Keratinocyte (primary cell): Measurements from ENCODE around the gene BCO1. TPM values are rescaled to one million over a fixed set of nuclear protein-coding genes. Genes with fewer than 3 reads are reported as not detected.

Source experiments
- DNase-seq: peaks from one replicate; pipeline ENCODE4 v3.0.0-alpha.2; 2011; ENCODE audit warnings: low read depth, missing footprints, low spot score
- FAIRE-seq: peaks from 2 replicates; lab custom pipeline; 2011; peaks lifted over from hg19 to GRCh38; lab: Jason Lieb, UNC
- H2AFZ ChIP-seq: 2 replicates; pipeline ENCODE4 v1.6.0; 2012; ENCODE audit warnings: low read length, control low read depth, inconsistent platforms; ENCODE audit not compliant: control insufficient read depth
- H3K27ac ChIP-seq: 2 replicates; pipeline ENCODE4 v1.5.1; 2011; ENCODE audit warnings: low read length; ENCODE audit not compliant: control insufficient read depth, insufficient read depth
- H3K27me3 ChIP-seq: 3 replicates; pipeline ENCODE4 v1.6.0; 2011; ENCODE audit warnings: low read length; ENCODE audit not compliant: control insufficient read depth, insufficient read depth; ENCODE audit errors: extremely low read depth
- H3K36me3 ChIP-seq, 2 experiments: 2 replicates in 1 of 2; 3 replicates in 1 of 2; pipeline ENCODE4 v1.5.1; 2011; ENCODE audit warnings: low read length in 2 of 2, mild to moderate bottlenecking in 1 of 2; ENCODE audit not compliant: control insufficient read depth in 2 of 2, insufficient read depth in 2 of 2; ENCODE audit errors: extremely low read depth in 1 of 2
- H3K4me1 ChIP-seq: 3 replicates; pipeline ENCODE4 v1.5.1; 2011; ENCODE audit warnings: low read length; ENCODE audit not compliant: control insufficient read depth, insufficient read depth; ENCODE audit errors: extremely low read depth
- H3K4me2 ChIP-seq: 3 replicates; pipeline ENCODE4 v1.6.0; 2011; ENCODE audit warnings: low read depth, low read length; ENCODE audit not compliant: control insufficient read depth, insufficient read depth; ENCODE audit errors: extremely low read depth
- H3K4me3 ChIP-seq, 3 experiments: fragments of 200-600 bp in 1 of 3; sonication (generic) in 1 of 3; 2 replicates in 2 of 3; 3 replicates in 1 of 3; pipeline ENCODE4 v1.5.1; 2011 to 2016; ENCODE audit warnings: low read length in 3 of 3, mild to moderate bottlenecking in 3 of 3, control low read depth in 2 of 3, inconsistent platforms in 1 of 3, low read depth in 1 of 3, mixed read lengths in 1 of 3, mixed run types in 1 of 3, moderate library complexity in 1 of 3; ENCODE audit not compliant: control insufficient read depth in 2 of 3, insufficient read depth in 2 of 3; ENCODE audit errors: extremely low read depth in 1 of 3
- H3K79me2 ChIP-seq: 2 replicates; pipeline ENCODE4 v1.6.0; 2012; ENCODE audit warnings: low read length; ENCODE audit not compliant: control insufficient read depth, insufficient read depth
- H3K9ac ChIP-seq: 3 replicates; pipeline ENCODE4 v1.6.0; 2011; ENCODE audit warnings: low read length; ENCODE audit not compliant: control insufficient read depth, insufficient read depth; ENCODE audit errors: extremely low read depth
- H3K9me1 ChIP-seq: 3 replicates; pipeline ENCODE4 v1.6.0; 2011; ENCODE audit warnings: low read length; ENCODE audit not compliant: control insufficient read depth, insufficient read depth; ENCODE audit errors: extremely low read depth
- H3K9me3 ChIP-seq: 2 replicates; pipeline ENCODE4 v1.5.1; 2012; ENCODE audit warnings: low read depth, low read length; ENCODE audit not compliant: control insufficient read depth
- H4K20me1 ChIP-seq: 3 replicates; pipeline ENCODE4 v1.6.0; 2011; ENCODE audit warnings: low read length; ENCODE audit not compliant: control insufficient read depth, insufficient read depth; ENCODE audit errors: extremely low read depth
- EZH2 ChIP-seq: IDR thresholded peaks from one replicate; pipeline ENCODE4 v1.6.1; 2012; ENCODE audit warnings: inconsistent platforms, mild to moderate bottlenecking, low read length, moderate library complexity
- dilution Hi-C: fragments of 300-500 bp; cut with MboI; formaldehyde crosslinking; loops from one replicate; pipeline ENCODE4 v1.7.0; 2020; ENCODE audit warnings: low sequenced_read_pairs; ENCODE audit not compliant: extremely low pct_ligation_motif_present
- polyA plus RNA-seq, 5 experiments: library from polyadenylated mRNA; depleted of rRNA in 3 of 5; stranded (reverse) in 3 of 5; stranded (forward) in 1 of 5; unstranded in 1 of 5; fragments of >200 nt; gene quantifications; 1 replicate in 1 of 5; 2 replicates in 3 of 5; 3 replicates in 1 of 5; pipeline versions ENCODE4 v1.2.1 to v1.2.3, GENCODE V29; 2011 to 2012; ENCODE audit warnings: missing spikeins in 2 of 5, low read depth in 1 of 5, low replicate concordance in 1 of 5
- TF ChIP-seq, protein P1 (sequence below), 3 experiments: IDR thresholded peaks in 1 of 3; conservative IDR thresholded peaks in 1 of 3; optimal IDR thresholded peaks in 1 of 3; 2 replicates in 2 of 3; 3 replicates in 1 of 3; pipeline versions ENCODE3 to v1.5.1; 2011; ENCODE audit warnings: low read length in 3 of 3, mild to moderate bottlenecking in 3 of 3, moderate library complexity in 2 of 3, control low read depth in 1 of 3, inconsistent platforms in 1 of 3; ENCODE audit not compliant: insufficient read depth in 2 of 3; ENCODE audit errors: extremely low read depth in 1 of 3

The BCO1 gene
- polyA plus RNA-seq, 1 donor (not counting 4 experiments of a cell fraction or from before 2014, with no cell fraction given), result 0.07 TPM

DNA sequence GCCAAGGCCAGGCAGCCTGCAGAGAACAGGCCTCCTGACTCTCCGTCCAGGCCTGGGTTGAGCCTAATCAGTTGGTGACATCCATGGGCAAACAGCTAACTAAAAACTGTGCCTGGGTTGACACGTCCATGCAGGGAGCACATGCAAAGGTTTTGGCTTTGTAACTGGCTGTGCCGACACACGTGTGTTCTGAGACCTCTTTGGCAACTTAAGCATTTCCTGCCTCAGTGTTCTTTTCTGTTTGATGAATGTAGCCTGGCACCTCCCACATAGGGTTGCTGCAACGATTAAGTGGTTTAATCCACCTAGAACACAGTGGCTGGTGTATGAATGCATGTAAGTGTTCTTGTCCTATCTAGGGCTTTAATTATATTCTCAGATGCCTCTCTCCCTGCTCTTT lies 3.2 kb downstream of the BCO1 start:
- DNase-seq, result no peak
- Histone ChIP-seq H3K27ac (no peak overlapping the region), H3K27me3 (no peaks in the 10 kb centered on the region), H3K9me3 (no peaks in the 10 kb centered on the region), H3K79me2 (no peaks in the 10 kb centered on the region), H4K20me1 (no peaks in the 10 kb centered on the region), H3K9ac (no peak overlapping the region), H3K9me1 (no peaks in the 10 kb centered on the region), H3K4me3 (no peak overlapping the region), H2AFZ (no peak overlapping the region), H3K4me1 (peaks cover 26% of the 10 kb centered on the region), H3K36me3 (no peaks in the 10 kb centered on the region), H3K4me2 (no peak overlapping the region)
- dilution Hi-C loops, result no loop called here
- FAIRE-seq, result no peak
- no peak for TF ChIP-seq EZH2
- TF ChIP-seq, protein P1, sequence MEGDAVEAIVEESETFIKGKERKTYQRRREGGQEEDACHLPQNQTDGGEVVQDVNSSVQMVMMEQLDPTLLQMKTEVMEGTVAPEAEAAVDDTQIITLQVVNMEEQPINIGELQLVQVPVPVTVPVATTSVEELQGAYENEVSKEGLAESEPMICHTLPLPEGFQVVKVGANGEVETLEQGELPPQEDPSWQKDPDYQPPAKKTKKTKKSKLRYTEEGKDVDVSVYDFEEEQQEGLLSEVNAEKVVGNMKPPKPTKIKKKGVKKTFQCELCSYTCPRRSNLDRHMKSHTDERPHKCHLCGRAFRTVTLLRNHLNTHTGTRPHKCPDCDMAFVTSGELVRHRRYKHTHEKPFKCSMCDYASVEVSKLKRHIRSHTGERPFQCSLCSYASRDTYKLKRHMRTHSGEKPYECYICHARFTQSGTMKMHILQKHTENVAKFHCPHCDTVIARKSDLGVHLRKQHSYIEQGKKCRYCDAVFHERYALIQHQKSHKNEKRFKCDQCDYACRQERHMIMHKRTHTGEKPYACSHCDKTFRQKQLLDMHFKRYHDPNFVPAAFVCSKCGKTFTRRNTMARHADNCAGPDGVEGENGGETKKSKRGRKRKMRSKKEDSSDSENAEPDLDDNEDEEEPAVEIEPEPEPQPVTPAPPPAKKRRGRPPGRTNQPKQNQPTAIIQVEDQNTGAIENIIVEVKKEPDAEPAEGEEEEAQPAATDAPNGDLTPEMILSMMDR (optimal IDR thresholded peaks at IDR 0.05 in 1 of 3, IDR thresholded peaks at IDR 0.05 in 1 of 3, conservative IDR thresholded peaks at IDR 0.05 in 1 of 3; ENCODE audit: extremely low read depth in 1 of 3, insufficient read depth in 2 of 3, low read length in 3 of 3), result no peak

DNA sequence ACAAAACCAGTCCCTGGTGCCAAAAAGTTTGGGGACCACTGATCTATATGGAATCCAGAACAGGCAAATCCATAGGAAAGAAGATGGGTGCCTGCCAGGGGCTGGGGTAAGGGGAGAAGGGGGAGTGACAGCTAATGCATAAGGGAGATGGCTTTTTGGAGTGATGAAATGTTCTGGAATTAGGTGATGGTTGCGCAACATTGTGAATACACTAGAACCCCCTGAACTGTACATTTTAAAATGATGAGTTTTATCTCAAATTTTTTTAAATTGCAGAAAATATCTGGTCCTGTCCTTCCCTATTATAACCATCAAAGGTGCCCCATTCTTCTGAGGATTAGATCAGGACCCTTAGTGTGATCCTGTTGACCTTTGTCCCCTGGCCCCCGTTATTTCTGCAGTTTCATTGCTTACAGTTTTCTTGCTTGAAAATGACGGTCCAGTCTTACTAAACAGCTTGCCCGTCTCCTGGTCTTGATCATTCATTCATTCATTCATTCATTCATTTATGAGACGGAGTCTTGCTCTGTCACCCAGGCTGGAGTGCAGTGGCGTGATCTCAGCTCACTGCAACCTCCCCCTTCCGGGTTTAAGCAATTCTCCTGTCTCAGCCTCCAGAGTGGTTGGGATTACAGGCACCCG lies 4.6 kb downstream of the BCO1 start:
- peak overlapping the region; percentile 89 for H2AFZ ChIP-seq
- DNase-seq, result no peak
- H3K4me3 ChIP-seq, result no peak overlapping the region
- no peak overlapping the region for H3K27ac ChIP-seq
- H3K9me3 ChIP-seq, result no peaks in the 10 kb centered on the region
- no peaks in the 10 kb centered on the region for H3K9me1 ChIP-seq
- peaks cover 17% of the 10 kb centered on the region for H3K4me1 ChIP-seq
- no peaks in the 10 kb centered on the region for H3K79me2 ChIP-seq
- dilution Hi-C loops, result no loop called here
- TF ChIP-seq, protein P1 (optimal IDR thresholded peaks at IDR 0.05 in 1 of 3, IDR thresholded peaks at IDR 0.05 in 1 of 3, conservative IDR thresholded peaks at IDR 0.05 in 1 of 3; ENCODE audit: extremely low read depth in 1 of 3, insufficient read depth in 2 of 3, low read length in 3 of 3), result no peak
- no peak for TF ChIP-seq EZH2
- H3K4me2 ChIP-seq, result peak overlapping the region; percentile 80
- H4K20me1 ChIP-seq, result no peaks in the 10 kb centered on the region
- H3K27me3 ChIP-seq, result no peaks in the 10 kb centered on the region
- H3K36me3 ChIP-seq, result no peaks in the 10 kb centered on the region
- no peak overlapping the region for H3K9ac ChIP-seq
- no peak for FAIRE-seq
